OCI-LY7 (cell line): ENCODE results near the gene SERP2.

Source experiments
- EZH2phosphoT487 ChIP-seq: fragments of 200-600 bp; sonication (generic); IDR thresholded peaks from 2 replicates; pipeline ENCODE4 v1.6.1; 2018; ENCODE audit warnings: low read depth, borderline replicate concordance, mild to moderate bottlenecking, mixed run types, antibody characterized with exemption, low read length, moderate library complexity, mixed read lengths
- TF ChIP-seq, protein P1 (sequence below): fragments of 200-600 bp; sonication (generic); conservative IDR thresholded peaks from 2 replicates; pipeline ENCODE4 v1.5.1; 2014; ENCODE audit warnings: mild to moderate bottlenecking, antibody characterized with exemption, low read length, moderate library complexity, mixed read lengths

- TF ChIP-seq, protein P1, sequence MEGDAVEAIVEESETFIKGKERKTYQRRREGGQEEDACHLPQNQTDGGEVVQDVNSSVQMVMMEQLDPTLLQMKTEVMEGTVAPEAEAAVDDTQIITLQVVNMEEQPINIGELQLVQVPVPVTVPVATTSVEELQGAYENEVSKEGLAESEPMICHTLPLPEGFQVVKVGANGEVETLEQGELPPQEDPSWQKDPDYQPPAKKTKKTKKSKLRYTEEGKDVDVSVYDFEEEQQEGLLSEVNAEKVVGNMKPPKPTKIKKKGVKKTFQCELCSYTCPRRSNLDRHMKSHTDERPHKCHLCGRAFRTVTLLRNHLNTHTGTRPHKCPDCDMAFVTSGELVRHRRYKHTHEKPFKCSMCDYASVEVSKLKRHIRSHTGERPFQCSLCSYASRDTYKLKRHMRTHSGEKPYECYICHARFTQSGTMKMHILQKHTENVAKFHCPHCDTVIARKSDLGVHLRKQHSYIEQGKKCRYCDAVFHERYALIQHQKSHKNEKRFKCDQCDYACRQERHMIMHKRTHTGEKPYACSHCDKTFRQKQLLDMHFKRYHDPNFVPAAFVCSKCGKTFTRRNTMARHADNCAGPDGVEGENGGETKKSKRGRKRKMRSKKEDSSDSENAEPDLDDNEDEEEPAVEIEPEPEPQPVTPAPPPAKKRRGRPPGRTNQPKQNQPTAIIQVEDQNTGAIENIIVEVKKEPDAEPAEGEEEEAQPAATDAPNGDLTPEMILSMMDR = no peak
- no peak for TF ChIP-seq EZH2phosphoT487
Measured at GRCh38 chr13:44374348-44374712, 706 bp downstream of the SERP2 start.
